Germinal center (tissue), 1 donor: Measurements from ENCODE around the gene OTOG.

Source experiments
- DNase-seq: peaks from one replicate; pipeline ENCODE4 v3.0.0; 2012; ENCODE audit warnings: mixed read lengths, low spot score

Gene OTOG

GRCh38 chr11:17585911-17586695, 39.0 kb downstream of the OTOG start:
- DNase-seq: no peak

- DNase-seq: no peak
Observed at GRCh38 chr11:17588166-17588565, 41.1 kb downstream of the OTOG start.

- DNase-seq: no peak
Observed at GRCh38 chr11:17588721-17589120, 41.7 kb downstream of the OTOG start.

- no peak for DNase-seq
Observed at GRCh38 chr11:17590463-17590862, 43.4 kb downstream of the OTOG start.

DNA sequence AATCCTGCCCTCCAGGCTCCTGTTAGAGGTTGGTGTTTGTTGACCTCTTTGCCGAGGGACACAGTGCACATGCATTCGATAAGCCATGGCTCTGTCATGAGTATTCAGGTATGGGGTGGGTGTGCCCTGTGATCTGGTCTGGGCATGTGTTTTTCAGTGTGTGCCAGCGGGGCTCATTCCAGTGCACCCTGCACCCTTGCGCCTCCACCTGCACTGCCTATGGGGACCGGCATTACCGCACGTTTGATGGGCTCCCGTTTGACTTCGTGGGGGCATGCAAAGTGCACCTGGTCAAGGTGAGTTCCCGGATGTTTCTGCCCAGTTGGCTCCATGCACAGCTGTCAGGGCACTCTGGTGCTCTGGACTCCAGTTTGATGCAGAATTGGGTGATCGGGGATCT, 44.2 kb downstream of the OTOG start:
- DNase-seq: no peak

- DNase-seq: no peak
Observed at GRCh38 chr11:17593466-17594245, 46.6 kb downstream of the OTOG start.

DNA sequence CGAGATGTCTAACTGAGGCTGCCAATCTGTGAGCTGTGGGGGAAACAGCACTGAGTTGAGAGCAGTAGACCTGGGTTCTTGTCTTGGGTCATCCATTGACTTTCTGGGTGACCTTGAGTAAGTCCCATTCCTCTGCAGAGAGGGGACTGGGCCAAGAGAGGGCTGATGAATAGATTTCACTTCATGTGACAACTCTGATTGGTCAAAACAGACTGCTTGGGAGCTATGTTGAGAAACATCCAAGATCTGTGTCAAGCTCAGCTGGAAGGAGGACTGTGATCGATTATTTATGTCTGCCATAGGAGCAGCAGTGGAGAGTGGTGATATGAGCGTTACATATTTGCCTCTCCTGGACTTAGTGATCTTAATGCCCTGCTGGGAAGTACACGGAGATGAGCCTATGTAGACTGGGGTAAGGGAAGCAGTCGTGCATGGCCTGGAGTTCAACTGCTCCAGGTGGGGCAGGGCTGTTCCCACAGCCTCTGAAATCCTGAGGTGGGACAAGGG, 47.7 kb downstream of the OTOG start:
- DNase-seq: no peak

DNA sequence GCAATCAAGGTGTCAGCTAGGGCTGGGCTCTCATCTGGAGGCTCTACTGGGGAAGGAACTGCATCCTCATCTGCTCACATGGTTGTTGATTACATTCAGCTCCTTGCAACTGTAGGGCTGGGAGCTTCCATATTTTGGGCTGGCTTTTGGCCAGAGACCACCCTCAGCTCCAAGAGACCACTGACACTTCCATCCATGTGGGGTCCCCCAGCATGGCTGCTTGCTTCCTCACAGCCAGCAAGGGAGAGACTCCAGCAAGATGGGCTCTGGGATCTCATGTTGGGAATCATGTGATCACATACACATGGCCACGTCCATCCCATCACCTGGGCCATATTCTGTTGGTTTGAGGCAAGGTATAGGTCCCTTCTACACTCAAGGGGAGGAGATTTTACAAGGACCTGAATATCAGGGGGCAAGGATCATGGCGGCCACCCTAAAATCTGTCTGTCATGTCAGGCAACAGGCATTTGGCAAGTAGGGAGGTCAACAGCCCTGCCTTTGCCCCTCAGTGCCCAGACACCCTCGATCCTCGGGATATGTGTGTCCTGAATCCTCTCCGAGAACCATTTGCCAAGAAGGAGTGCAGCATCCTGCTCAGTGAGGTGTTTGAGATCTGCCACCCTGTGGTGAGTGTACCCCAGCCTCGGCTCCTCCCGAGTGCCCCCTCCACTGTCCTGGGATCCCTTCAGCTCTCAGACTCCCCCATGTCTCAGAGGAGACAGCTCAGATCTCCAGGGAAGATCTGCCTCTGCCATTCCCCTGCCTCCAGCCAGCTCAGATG, 48.7 kb downstream of the OTOG start:
- DNase-seq: no peak

DNA sequence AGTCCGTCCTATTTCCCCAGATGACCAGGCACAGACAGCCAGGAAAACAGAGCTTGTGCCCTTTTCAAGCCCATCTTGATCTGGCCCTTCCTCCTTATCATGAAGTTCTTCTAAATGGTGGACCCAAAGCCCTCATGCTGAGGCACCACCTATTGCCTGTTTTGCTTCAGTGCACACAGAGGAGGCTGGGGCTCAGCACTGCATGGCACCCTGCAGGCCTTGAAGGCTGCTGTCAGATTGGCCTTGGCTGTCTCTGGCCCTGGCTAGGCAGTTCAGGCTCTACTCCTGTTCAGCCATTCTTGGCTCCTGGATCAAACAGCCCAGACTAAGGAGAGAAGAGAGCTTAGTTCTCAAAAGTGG, 49.2 kb downstream of the OTOG start:
- no peak for DNase-seq

DNA sequence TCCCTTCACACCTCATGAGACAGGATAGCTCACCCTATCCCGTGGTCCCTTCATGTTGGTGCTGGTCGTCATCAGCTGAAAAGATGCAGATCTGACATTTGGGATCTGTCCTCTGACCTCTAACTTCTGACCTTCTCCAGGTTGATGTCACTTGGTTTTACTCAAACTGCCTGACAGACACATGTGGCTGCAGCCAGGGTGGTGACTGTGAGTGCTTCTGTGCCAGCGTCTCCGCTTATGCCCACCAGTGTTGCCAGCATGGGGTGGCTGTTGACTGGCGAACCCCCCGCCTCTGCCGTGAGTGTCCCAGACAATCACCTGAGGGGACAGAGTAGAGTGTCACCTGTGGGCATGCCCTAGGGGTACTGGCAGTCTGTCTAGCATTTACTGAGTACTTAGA, 49.7 kb downstream of the OTOG start:
- DNase-seq: no peak

DNA sequence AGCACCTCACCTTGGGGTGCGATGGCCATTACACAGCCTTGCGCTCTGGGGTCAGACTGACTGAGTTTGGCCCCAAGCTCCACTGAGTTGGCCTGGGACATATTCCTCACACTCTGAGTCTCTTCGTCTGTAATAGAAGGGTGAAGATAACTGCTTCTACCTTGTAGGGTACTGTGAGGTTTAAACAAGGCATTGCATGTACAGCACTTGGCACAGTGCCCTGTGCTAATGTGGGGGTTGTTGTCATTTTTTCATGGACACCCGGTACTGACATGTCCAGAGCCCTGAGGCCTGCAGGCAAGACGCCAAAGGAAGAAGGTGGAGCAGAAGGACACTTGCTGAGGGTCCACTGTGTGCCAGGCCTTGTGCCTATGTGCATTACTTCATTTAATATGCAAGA, 50.7 kb downstream of the OTOG start:
- DNase-seq: no peak

- peak; percentile 62 for DNase-seq
Observed at GRCh38 chr11:17598700-17599459, 51.8 kb downstream of the OTOG start.

DNA sequence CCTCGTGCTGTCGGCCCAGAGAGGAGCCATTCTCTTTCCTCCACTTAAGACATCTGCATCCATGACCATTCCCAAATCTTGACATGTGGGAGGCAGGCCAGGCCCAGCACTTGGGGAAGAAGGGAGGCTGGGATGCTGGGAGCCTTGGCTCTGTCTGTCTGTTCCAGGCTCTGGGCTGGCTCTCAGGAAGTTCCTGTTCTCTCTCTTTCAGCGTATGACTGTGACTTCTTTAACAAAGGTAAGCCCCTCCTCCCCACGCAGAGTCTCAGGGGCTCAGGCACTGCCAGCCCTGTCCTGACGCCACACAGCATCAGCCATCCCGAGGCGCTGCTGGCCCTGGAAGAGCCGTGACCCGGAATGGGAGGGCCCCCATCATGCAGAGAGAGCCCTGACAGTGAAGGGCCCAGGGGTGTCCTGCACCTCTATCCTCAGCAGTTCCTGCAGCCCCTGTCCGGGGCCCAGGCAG, 52.4 kb downstream of the OTOG start:
- DNase-seq: no peak

GRCh38 chr11:17600316-17601255, 53.5 kb downstream of the OTOG start:
- no peak for DNase-seq

DNA sequence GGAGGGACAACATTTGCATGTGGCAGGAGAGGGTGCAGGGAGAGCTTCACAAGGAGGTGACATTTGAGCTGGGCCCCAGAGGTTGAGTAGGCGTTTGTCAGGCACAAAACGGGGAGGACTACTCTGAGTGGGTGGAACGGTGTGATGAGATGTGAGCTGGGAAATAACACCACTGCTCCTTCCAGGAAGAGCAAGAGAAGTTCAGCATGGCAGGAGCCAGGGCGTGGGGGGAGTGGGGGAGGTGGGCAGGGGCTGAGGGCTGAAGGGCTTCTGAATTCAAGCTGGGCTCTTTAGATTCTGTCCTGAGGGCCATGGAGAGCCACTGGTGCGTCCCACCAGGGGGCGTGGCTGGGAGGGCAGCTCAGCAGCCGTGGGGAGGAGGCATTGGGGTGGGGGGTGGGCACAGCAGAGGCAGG, 54.2 kb downstream of the OTOG start:
- no peak for DNase-seq

DNA sequence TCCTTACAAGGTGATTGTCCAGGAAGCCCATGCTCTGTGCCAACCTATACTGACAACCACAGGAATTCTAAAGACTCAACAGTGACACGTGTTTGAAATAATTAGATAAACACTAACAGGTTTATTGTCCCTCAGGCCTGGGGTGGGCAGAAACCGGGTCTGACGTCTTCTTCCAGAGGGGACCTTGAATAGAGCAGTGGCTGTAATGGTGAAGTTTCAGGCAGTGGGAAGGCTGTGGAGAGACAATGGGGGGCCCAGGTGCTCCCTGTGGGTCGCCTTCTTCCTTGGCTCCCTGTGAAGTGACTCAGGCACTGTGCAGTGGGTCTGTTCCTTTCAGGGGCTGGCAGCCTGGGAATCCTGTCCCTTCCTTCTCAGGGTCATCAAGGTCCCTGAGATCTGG, 54.6 kb downstream of the OTOG start:
- DNase-seq: no peak

- DNase-seq: no peak
Observed at GRCh38 chr11:17602105-17603001, 55.3 kb downstream of the OTOG start.

- DNase-seq: no peak
Observed at GRCh38 chr11:17603056-17603825, 56.2 kb downstream of the OTOG start.
